SK-N-SH (cell line): ENCODE measurements around the gene DPYSL5. TPM values are rescaled to one million over a fixed set of nuclear protein-coding genes. Genes with fewer than 3 reads are reported as not detected.

ENCODE experiments used
- CTCF ChIA-PET: fragments of 300-600, 350-600 bp; formaldehyde crosslinking; extraction: SDS; loops from one replicate; lab custom pipeline; 2021; lab: Yijun Ruan, JAX
- POLR2A ChIA-PET: fragments of 350-600 bp; sonication (Branson Sonifier 250); formaldehyde crosslinking; extraction: SDS; loops from one replicate; lab custom pipeline; 2020; ENCODE audit warnings: antibody characterized with exemption, inconsistent platforms; lab: Yijun Ruan, JAX
- DNase-seq: peaks from one replicate; pipeline ENCODE4 v3.0.0; 2012
- H2AFZ ChIP-seq: fragments of 200-600 bp; sonication (generic); 2 replicates; pipeline ENCODE4 v1.8.1; 2016; ENCODE audit warnings: antibody characterized with exemption, mild to moderate bottlenecking, low read depth
- H3F3A ChIP-seq: fragments of 200-600 bp; sonication (generic); replicated peaks from 2 replicates; pipeline ENCODE3; 2016; ENCODE audit warnings: antibody characterized with exemption, mild to moderate bottlenecking; ENCODE audit not compliant: insufficient read depth
- H3K27ac ChIP-seq, 2 experiments: fragments of 200-500 bp in 1 of 2; fragments of 200-600 bp in 1 of 2; sonication (Bioruptor generic) in 1 of 2; sonication (generic), shearing (Covaris generic) in 1 of 2; 2 replicates each; pipeline versions ENCODE4 v1.5.1 to v1.6.1; 2014 to 2016; ENCODE audit warnings: low read depth in 2 of 2, inconsistent platforms in 1 of 2, low read length in 1 of 2, mild to moderate bottlenecking in 1 of 2, mixed read lengths in 1 of 2
- H3K27me3 ChIP-seq: fragments of 200-600 bp; sonication (generic), shearing (Covaris generic); 2 replicates; pipeline ENCODE4 v1.6.1; 2016; ENCODE audit warnings: mixed run types; ENCODE audit not compliant: insufficient read depth
- H3K36me3 ChIP-seq, 2 experiments: fragments of 200-500 bp in 1 of 2; fragments of 200-600 bp in 1 of 2; sonication (Bioruptor generic) in 1 of 2; sonication (generic) in 1 of 2; replicated peaks in 1 of 2; 2 replicates each; pipeline versions ENCODE3 to v1.5.1; 2014 to 2016; ENCODE audit warnings: low read length in 1 of 2, mild to moderate bottlenecking in 1 of 2; ENCODE audit not compliant: insufficient read depth in 2 of 2, control insufficient read depth in 1 of 2
- H3K4me1 ChIP-seq, 2 experiments: fragments of 200-500 bp in 1 of 2; fragments of 200-600 bp in 1 of 2; sonication (Bioruptor generic) in 1 of 2; sonication (generic), shearing (Covaris generic) in 1 of 2; 2 replicates each; pipeline versions ENCODE4 v1.5.1 to v1.6.1; 2014 to 2016; ENCODE audit warnings: low read depth in 1 of 2, low read length in 1 of 2, mixed run types in 1 of 2; ENCODE audit not compliant: insufficient read depth in 2 of 2, control insufficient read depth in 1 of 2
- H3K4me2 ChIP-seq: fragments of 200-600 bp; sonication (generic), shearing (Covaris generic); 2 replicates; pipeline ENCODE4 v1.6.1; 2017; ENCODE audit warnings: mixed run types
- H3K4me3 ChIP-seq, 2 experiments: fragments of 200-500 bp in 1 of 2; fragments of 200-600 bp in 1 of 2; sonication (Bioruptor generic) in 1 of 2; sonication (generic), shearing (Covaris generic) in 1 of 2; 2 replicates each; pipeline versions ENCODE4 v1.5.1 to v1.8.1; 2014 to 2016; ENCODE audit warnings: low read depth in 2 of 2, inconsistent platforms in 1 of 2, low read length in 1 of 2, mild to moderate bottlenecking in 1 of 2, mixed read lengths in 1 of 2, moderate library complexity in 1 of 2
- H3K79me2 ChIP-seq: fragments of 200-600 bp; sonication (generic); 2 replicates; pipeline ENCODE4 v1.8.1; 2017; ENCODE audit warnings: mild to moderate bottlenecking; ENCODE audit not compliant: insufficient read depth
- H3K9ac ChIP-seq: fragments of 200-600 bp; sonication (generic); 2 replicates; pipeline ENCODE4 v1.6.1; 2017; ENCODE audit warnings: mixed run types
- H3K9me2 ChIP-seq: fragments of 200-600 bp; sonication (generic); 2 replicates; pipeline ENCODE4 v1.6.1; 2017; ENCODE audit warnings: mixed run types
- H3K9me3 ChIP-seq: fragments of 200-600 bp; sonication (generic); 2 replicates; pipeline ENCODE4 v1.6.1; 2017; ENCODE audit warnings: mixed run types, mild to moderate bottlenecking, moderate library complexity
- H4K20me1 ChIP-seq: fragments of 200-600 bp; sonication (generic); 2 replicates; pipeline ENCODE4 v1.6.1; 2017; ENCODE audit warnings: mild to moderate bottlenecking, mixed run types; ENCODE audit not compliant: insufficient read depth
- CHD2 ChIP-seq: fragments of 150-350 bp; IDR thresholded peaks from 2 replicates; pipeline ENCODE4 v1.6.1; 2018; ENCODE audit warnings: low read length; ENCODE audit not compliant: partially characterized antibody
- CTCF ChIP-seq: fragments of 200-600 bp; sonication (generic); IDR thresholded peaks from 2 replicates; pipeline ENCODE4 v1.6.1; 2017; ENCODE audit warnings: antibody characterized with exemption, mild to moderate bottlenecking, moderate library complexity
- FOSL2 ChIP-seq: IDR thresholded peaks from 2 replicates; pipeline ENCODE4 v1.4.0; 2012; ENCODE audit warnings: low read depth, mild to moderate bottlenecking, moderate library complexity, borderline replicate concordance
- FOXM1 ChIP-seq: IDR thresholded peaks from 2 replicates; pipeline ENCODE4 v1.4.0; 2012; ENCODE audit warnings: low read depth, mild to moderate bottlenecking
- GABPA ChIP-seq: IDR thresholded peaks from 2 replicates; pipeline ENCODE4 v1.4.0; 2012; ENCODE audit warnings: low read depth, mild to moderate bottlenecking
- IRF3 ChIP-seq: fragments of 150-350 bp; IDR thresholded peaks from 2 replicates; pipeline ENCODE4 v1.6.1; 2016; ENCODE audit warnings: mild to moderate bottlenecking, low read depth, low read length
- JUND ChIP-seq: IDR thresholded peaks from 2 replicates; pipeline ENCODE4 v1.4.0; 2012
- MAX ChIP-seq: IDR thresholded peaks from 2 replicates; pipeline ENCODE4 v1.4.0; 2012; ENCODE audit warnings: low read depth
- NFIC ChIP-seq: IDR thresholded peaks from 2 replicates; pipeline ENCODE4 v1.4.0; 2012; ENCODE audit warnings: borderline replicate concordance
- NRF1 ChIP-seq: IDR thresholded peaks from 2 replicates; pipeline ENCODE4 v1.6.1; 2012; ENCODE audit warnings: low read depth, mild to moderate bottlenecking, low read length
- POLR2AphosphoS5 ChIP-seq: IDR thresholded peaks from 2 replicates; pipeline ENCODE4 v1.6.1; 2012; ENCODE audit warnings: low read depth, low read length
- RAD21 ChIP-seq: IDR thresholded peaks from 2 replicates; pipeline ENCODE4 v1.6.1; 2012; ENCODE audit warnings: mild to moderate bottlenecking, low read length
- RFX5 ChIP-seq: IDR thresholded peaks from 2 replicates; pipeline ENCODE4 v1.6.1; 2012; ENCODE audit warnings: mild to moderate bottlenecking, improper control_type of control experiment, low read length
- TAF1 ChIP-seq: IDR thresholded peaks from 2 replicates; pipeline ENCODE4 v1.6.1; 2012; ENCODE audit warnings: low read depth, mild to moderate bottlenecking, low read length, moderate library complexity, borderline replicate concordance
- TCF12 ChIP-seq: IDR thresholded peaks from 2 replicates; pipeline ENCODE4 v1.4.0; 2012
- TEAD4 ChIP-seq: IDR thresholded peaks from 2 replicates; pipeline ENCODE4 v1.4.0; 2012; ENCODE audit warnings: mild to moderate bottlenecking, borderline replicate concordance; ENCODE audit not compliant: insufficient read depth
- USF2 ChIP-seq: fragments of 150-350 bp; IDR thresholded peaks from 2 replicates; pipeline ENCODE4 v1.6.1; 2017; ENCODE audit warnings: antibody characterized with exemption, low read length, low read depth, borderline replicate concordance
- YY1 ChIP-seq: IDR thresholded peaks from 2 replicates; pipeline ENCODE4 v1.4.0; 2012; ENCODE audit warnings: low read depth, mild to moderate bottlenecking
- WGBS: methylation state at CpG from one replicate; pipeline ENCODE4 v1.1.6; 2017; ENCODE audit warnings: low lambda C conversion rate; 5-methylcytosine and 5-hydroxymethylcytosine counted together
- polyA plus RNA-seq, 3 experiments: library from polyadenylated mRNA; depleted of rRNA; stranded (reverse); fragments of >200 nt; gene quantifications; 2 replicates each; pipeline ENCODE4 v1.2.3, GENCODE V29; 2012
- TF ChIP-seq, protein P1 (sequence below): IDR thresholded peaks from 2 replicates; pipeline ENCODE4; 2012

The DPYSL5 gene
- polyA plus RNA-seq, 1 of the 3 experiments (the other 2 are of a cell fraction) = 0.79 TPM

DNA sequence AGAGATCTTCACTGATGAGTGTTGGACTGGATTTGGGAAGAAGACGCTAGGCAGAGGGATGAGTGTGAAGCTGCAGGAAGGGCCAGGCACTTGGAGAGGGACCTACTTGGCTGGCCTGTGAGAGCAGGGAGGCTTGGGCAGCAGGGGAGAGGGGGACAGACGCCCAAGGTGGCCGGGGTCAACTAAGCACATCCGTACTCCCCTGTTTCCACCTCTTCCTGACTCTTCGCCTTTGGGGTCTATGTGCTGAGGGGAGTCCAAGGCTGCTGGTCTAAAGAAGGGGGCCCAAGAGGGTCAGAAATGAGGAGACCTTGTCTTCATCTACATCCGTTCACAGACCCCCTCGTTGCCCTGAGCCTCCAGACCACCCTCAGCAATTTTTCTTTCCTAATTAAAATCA is 16.7 kb downstream of the DPYSL5 start:
- Histone ChIP-seq H3K27ac (no peak overlapping the region), H3K9me2 (no peaks in the 10 kb centered on the region), H3K4me3 (no peak overlapping the region), H3K9me3 (no peaks in the 10 kb centered on the region), H3F3A (no peaks in the 10 kb centered on the region), H3K4me1 (peaks cover 0 to 26% of the 10 kb centered on the region in 2 experiments; a peak in 2 of 4 replicates), H3K27me3 (peaks cover 45% of the 10 kb centered on the region), H3K4me2 (no peak overlapping the region), H4K20me1 (no peaks in the 10 kb centered on the region), H3K9ac (no peak overlapping the region), H3K79me2 (no peaks in the 10 kb centered on the region), H2AFZ (no peak overlapping the region), H3K36me3 (no peaks in the 10 kb centered on the region)
- POLR2A ChIA-PET = no interaction called here
- 50% methylated on average over 7 of the region's 7 CpGs for WGBS
- CTCF ChIA-PET = no interaction called here
- TF ChIP-seq IRF3 = no peak
- TF ChIP-seq, protein P1, sequence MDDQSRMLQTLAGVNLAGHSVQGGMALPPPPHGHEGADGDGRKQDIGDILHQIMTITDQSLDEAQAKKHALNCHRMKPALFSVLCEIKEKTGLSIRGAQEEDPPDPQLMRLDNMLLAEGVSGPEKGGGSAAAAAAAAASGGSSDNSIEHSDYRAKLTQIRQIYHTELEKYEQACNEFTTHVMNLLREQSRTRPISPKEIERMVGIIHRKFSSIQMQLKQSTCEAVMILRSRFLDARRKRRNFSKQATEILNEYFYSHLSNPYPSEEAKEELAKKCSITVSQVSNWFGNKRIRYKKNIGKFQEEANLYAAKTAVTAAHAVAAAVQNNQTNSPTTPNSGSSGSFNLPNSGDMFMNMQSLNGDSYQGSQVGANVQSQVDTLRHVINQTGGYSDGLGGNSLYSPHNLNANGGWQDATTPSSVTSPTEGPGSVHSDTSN = no peak
- no peak for TF ChIP-seq TEAD4
- TF ChIP-seq NFIC = no peak
- no peak for TF ChIP-seq RAD21
- no peak for TF ChIP-seq JUND
- no peak for TF ChIP-seq YY1
- no peak for TF ChIP-seq NRF1
- TF ChIP-seq CTCF = no peak
- TF ChIP-seq TAF1 = no peak
- TF ChIP-seq FOSL2 = no peak
- DNase-seq = no peak

DNA sequence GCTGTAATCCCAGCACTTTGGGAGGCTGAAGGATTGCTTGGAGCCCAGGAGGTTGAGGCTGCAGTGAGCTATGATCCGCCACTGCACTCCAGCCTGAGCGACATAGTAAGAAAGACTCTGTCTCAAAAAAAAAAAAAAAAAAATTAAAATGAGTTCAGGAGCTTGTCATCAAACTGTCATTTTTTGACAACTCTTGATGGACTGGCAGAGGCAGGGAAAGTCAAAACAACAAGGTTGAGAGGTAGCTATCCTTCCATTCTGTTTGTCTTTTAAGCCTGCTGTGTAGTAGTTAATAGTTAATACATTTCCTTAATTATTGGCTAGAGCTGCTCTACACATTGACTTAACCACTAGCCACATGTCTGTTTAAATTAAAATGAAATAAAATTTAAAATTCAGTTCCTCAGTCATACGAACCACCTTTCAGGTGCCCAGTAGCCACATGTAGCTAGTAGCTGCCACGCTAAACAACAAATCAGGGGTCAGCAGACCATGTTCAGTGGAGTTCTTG is 22.7 kb downstream of the DPYSL5 start:
- ChIA-PET POLR2A (no interaction called here), CTCF (interaction anchor here (0.6 to 2.9 kb wide), 8 partner anchors 9 to 91 kb away, joined by 3 to 11 read pairs (median 4); no protein-coding TSS in a partner anchor)

More for the DNA sequence above, 22.7 kb downstream of the DPYSL5 start:
- Histone ChIP-seq H4K20me1 (no peaks in the 10 kb centered on the region), H3K4me2 (no peak overlapping the region), H3K9ac (no peak overlapping the region), H3K27me3 (peaks cover 38% of the 10 kb centered on the region; the same call in 1 of the 2 replicates), H3K9me3 (no peaks in the 10 kb centered on the region), H3K27ac (no peak overlapping the region), H3F3A (no peaks in the 10 kb centered on the region), H3K9me2 (no peaks in the 10 kb centered on the region), H3K4me1 (peaks cover 0 to 2% of the 10 kb centered on the region in 2 experiments; a peak in 1 of 4 replicates), H3K36me3 (no peaks in the 10 kb centered on the region), H2AFZ (no peak overlapping the region), H3K4me3 (no peak overlapping the region)
- WGBS = 64% methylated on average over 4 of the region's 4 CpGs
- DNase-seq = no peak
- TF ChIP-seq YY1 = no peak
- TF ChIP-seq POLR2AphosphoS5 = no peak
- no peak for TF ChIP-seq MAX
- no peak for TF ChIP-seq TEAD4
- TF ChIP-seq GABPA = no peak
- no peak for TF ChIP-seq NRF1
- no peak for TF ChIP-seq TCF12
- no peak for TF ChIP-seq RFX5
- TF ChIP-seq IRF3 = no peak
- no peak for TF ChIP-seq JUND
- no peak for TF ChIP-seq USF2
- no peak for TF ChIP-seq FOXM1
- no peak for TF ChIP-seq CTCF
- TF ChIP-seq CHD2 = no peak
- TF ChIP-seq, all 33 proteins: peak for 0
- no peaks in the 10 kb centered on the region for H3K79me2 ChIP-seq
